Left lung (tissue), 10 donors: ENCODE measurements around the gene RABL3. TPM values are rescaled to one million over a fixed set of nuclear protein-coding genes. Genes with fewer than 3 reads are reported as not detected.

Experiments used
- ATAC-seq: fragments of 200-7000 bp; cut with Tn5 transposase; one replicate; pipeline ENCODE4 v1.9.1; 2020; ENCODE audit warnings: moderate library complexity
- DNase-seq, 4 donors: peaks; one replicate each; pipeline ENCODE4 v3.0.0-alpha.2; 2013 to 2020
- H3K27ac ChIP-seq, 2 donors: fragments of 200-600 bp; sonication (generic) in 1 of 2; one replicate each; pipeline versions ENCODE4 v1.5.0 to v1.8.0; 2020 to 2021
- H3K27me3 ChIP-seq, 2 donors: fragments of 200-600 bp; sonication (generic) in 1 of 2; one replicate each; pipeline versions ENCODE4 v1.5.0 to v1.8.0; 2020 to 2021
- H3K36me3 ChIP-seq, 2 donors: fragments of 200-600 bp; sonication (generic) in 1 of 2; one replicate each; pipeline versions ENCODE4 v1.5.0 to v1.8.0; 2020 to 2021
- H3K4me1 ChIP-seq, 2 donors: fragments of 200-600 bp; one replicate each; pipeline ENCODE4 v1.8.0; 2021
- H3K4me3 ChIP-seq, 2 donors: fragments of 200-600 bp; sonication (generic) in 1 of 2; one replicate each; pipeline versions ENCODE4 v1.5.0 to v1.8.0; 2020 to 2021; ENCODE audit warnings: mild to moderate bottlenecking in 1 of 2
- H3K9me3 ChIP-seq, 2 donors: fragments of 200-600 bp; sonication (generic) in 1 of 2; one replicate each; pipeline versions ENCODE4 v1.5.0 to v1.8.0; 2020 to 2021
- intact Hi-C, 2 donors: fragments of 100-400 bp; cut with DNase I; formaldehyde crosslinking; loops; one replicate each; pipeline versions ENCODE4 v1.11.2 to v1.14.2; 2022
- polyA plus RNA-seq, 6 donors: library from polyadenylated mRNA; unstranded; fragments of 120-200 nt; gene quantifications; one replicate each; pipeline ENCODE4 v1.2.1, GENCODE V29; 2013; ENCODE audit not compliant: insufficient read length in 6 of 6
- total RNA-seq, 2 donors: library from RNA; stranded (reverse); fragmentation: NEBNext Ultra II Directional; extraction: Animal tissue kit (Norgen Biotek cat#: 25700); gene quantifications; one replicate each; pipeline ENCODE4 v1.2.1, GENCODE V29; 2021
- TF ChIP-seq, protein P1 (sequence below), 2 donors: fragments of 200-600 bp; sonication (generic) in 1 of 2; IDR thresholded peaks; one replicate each; pipeline versions ENCODE4 v1.5.0 to v1.8.0; 2021; ENCODE audit warnings: antibody characterized with exemption in 2 of 2
- donor health status: DM: no; HTN: yes; CAD: no.
- donor health status: DM: no; HTN: no; CAD: no.

RABL3 gene
- total and polyA plus RNA-seq, 8 donors: 19.0 to 29.2 (median 24.1) TPM

DNA sequence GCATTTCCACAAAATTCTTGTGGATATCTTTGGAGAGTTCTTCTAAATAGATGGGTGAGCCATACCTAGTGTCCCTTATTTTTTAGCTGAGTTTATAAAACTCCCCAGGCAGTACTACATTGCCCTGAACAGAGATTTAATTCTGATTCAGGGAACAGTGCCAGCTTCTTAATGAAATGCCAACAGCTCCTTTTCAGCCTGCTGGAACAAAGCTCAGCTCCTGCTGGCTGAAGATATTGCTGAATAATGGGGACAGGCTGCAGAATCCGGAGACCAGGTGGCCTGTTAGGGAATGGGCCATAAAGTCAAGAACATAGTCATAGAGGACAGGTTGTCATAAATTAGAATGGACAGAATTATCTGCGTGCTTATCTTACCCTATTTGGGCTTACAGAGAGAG lies 69.2 kb downstream of the RABL3 start:
- no peaks in the 10 kb centered on the region for H3K9me3 ChIP-seq
- H3K27ac ChIP-seq: no peak overlapping the region
- peaks cover 3 to 4% of the 10 kb centered on the region in 2 donors for H3K4me1 ChIP-seq
- H3K36me3 ChIP-seq: no peaks in the 10 kb centered on the region
- no peak for ATAC-seq
- DNase-seq: no peak
- TF ChIP-seq, protein P1, sequence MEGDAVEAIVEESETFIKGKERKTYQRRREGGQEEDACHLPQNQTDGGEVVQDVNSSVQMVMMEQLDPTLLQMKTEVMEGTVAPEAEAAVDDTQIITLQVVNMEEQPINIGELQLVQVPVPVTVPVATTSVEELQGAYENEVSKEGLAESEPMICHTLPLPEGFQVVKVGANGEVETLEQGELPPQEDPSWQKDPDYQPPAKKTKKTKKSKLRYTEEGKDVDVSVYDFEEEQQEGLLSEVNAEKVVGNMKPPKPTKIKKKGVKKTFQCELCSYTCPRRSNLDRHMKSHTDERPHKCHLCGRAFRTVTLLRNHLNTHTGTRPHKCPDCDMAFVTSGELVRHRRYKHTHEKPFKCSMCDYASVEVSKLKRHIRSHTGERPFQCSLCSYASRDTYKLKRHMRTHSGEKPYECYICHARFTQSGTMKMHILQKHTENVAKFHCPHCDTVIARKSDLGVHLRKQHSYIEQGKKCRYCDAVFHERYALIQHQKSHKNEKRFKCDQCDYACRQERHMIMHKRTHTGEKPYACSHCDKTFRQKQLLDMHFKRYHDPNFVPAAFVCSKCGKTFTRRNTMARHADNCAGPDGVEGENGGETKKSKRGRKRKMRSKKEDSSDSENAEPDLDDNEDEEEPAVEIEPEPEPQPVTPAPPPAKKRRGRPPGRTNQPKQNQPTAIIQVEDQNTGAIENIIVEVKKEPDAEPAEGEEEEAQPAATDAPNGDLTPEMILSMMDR (IDR thresholded peaks at IDR 0.05): no peak
- no peak overlapping the region for H3K4me3 ChIP-seq
- H3K27me3 ChIP-seq: no peaks in the 10 kb centered on the region
- intact Hi-C loops: no loop called here

DNA sequence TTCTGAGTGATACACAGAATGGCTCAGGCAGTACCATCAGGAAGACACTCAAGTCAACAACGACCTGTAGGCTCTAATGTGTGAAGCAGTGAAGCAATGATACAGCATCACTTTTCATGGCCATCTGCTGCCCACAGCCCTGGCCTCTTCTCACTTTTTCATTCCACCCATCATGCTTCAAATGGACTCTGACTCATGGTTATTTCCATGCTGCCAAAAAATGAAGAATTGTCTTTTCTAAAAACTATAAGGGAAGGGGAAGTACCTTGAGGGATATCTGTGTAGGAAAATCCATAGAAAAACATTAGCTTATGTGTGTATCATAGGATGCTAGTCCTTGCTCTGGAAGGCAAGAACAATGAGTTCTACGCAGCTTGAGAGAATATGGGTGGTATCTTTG lies 71.7 kb downstream of the RABL3 start:
- H3K36me3 ChIP-seq: no peaks in the 10 kb centered on the region
- H3K4me1 ChIP-seq: no peaks in the 10 kb centered on the region
- intact Hi-C loops: no loop called here
- DNase-seq: no peak
- H3K27ac ChIP-seq: no peak overlapping the region
- ATAC-seq: no peak
- TF ChIP-seq, protein P1 (IDR thresholded peaks at IDR 0.05): no peak
- no peaks in the 10 kb centered on the region for H3K9me3 ChIP-seq
- H3K4me3 ChIP-seq: no peak overlapping the region
- no peaks in the 10 kb centered on the region for H3K27me3 ChIP-seq

DNA sequence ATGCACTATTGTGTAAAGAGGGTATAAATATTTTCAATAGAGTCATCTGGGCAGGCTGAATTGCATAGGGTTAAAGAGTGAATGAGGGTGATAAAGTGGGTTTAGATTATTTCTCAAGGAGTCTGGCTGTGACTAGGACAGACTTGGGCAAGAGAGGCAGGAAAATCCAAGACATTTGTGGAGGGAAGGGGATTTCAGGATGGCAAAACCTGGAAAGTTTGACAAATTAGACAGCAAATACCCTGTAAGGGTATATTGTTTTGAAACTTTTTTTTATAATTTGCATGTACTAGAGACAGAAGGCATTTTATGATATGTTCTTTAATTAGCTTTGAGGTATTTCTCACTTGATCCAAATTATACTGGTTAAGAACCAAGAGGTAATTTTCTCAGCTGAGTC lies 77.4 kb downstream of the RABL3 start:
- H3K9me3 ChIP-seq: no peaks in the 10 kb centered on the region
- ATAC-seq (no peak), DNase-seq (no peak)
- no peaks in the 10 kb centered on the region for H3K4me1 ChIP-seq
- H3K27me3 ChIP-seq: no peaks in the 10 kb centered on the region
- no peaks in the 10 kb centered on the region for H3K36me3 ChIP-seq
- no peak overlapping the region for H3K27ac ChIP-seq
- no peak overlapping the region for H3K4me3 ChIP-seq
- intact Hi-C loops: no loop called here
- TF ChIP-seq, protein P1 (IDR thresholded peaks at IDR 0.05): no peak

DNA sequence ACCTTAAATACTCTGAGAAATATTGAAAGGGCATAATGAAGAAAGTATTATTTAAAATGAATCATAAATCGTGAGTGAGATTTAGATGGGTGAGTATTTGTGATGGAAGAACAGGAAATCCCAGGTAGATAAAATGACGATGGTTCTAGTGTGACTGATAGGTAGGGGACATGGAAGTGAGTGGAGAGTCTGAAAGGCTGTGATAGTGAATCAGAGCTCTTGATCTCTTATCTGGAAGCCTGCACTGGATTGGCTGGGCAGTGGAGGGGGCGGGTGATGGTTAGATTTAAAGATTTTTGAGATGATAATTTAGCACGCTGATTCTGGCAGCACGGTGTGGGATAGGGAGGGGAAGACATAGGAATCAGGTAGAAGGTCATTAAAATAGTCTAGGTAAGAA lies 80.4 kb downstream of the RABL3 start:
- H3K36me3 ChIP-seq: no peaks in the 10 kb centered on the region
- no peaks in the 10 kb centered on the region for H3K9me3 ChIP-seq
- no peak for ATAC-seq
- intact Hi-C loops: no loop called here
- TF ChIP-seq, protein P1 (IDR thresholded peaks at IDR 0.05): no peak
- H3K4me1 ChIP-seq: no peaks in the 10 kb centered on the region
- no peak for DNase-seq
- no peak overlapping the region for H3K27ac ChIP-seq
- no peak overlapping the region for H3K4me3 ChIP-seq
- no peaks in the 10 kb centered on the region for H3K27me3 ChIP-seq

DNA sequence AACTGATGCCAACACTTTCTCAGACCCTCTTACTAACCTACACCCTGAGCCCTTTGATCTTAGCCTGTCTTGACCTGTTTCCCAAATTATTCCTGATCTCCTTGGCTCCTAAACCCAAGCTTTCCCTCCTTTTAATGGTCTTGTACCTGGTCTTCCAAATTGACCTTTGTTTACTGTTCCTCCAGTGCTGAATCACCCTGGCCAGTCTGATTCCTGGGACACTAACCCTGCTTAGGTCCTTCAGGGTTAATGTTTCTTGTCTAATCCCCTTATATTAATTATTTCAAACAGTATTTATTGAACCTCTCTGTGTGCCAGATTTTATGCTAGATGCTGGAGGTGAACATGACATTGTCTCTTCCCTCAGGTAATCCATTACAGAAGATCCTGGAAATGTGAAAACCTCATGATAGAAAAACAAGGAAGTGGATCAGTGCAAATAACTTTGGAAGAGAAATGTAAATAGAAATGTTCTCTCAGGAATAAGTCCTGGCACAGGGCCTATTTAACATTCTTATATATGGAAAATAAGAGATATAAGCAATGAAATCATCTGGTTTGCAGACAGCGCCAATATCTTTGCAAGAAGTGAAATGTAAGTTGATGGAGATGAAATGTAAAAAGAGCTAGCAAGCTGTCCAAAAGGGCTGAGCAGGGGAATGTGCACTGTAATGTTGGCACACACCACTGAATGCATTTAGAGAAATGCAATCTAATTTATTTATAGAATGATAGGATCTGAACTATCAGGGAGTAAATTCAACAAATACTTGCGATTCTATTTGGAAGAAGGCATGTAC lies 81.0 kb downstream of the RABL3 start:
- Histone ChIP-seq H3K9me3 (no peaks in the 10 kb centered on the region), H3K4me1 (no peaks in the 10 kb centered on the region), H3K4me3 (no peak overlapping the region), H3K27ac (no peak overlapping the region), H3K36me3 (no peaks in the 10 kb centered on the region), H3K27me3 (no peaks in the 10 kb centered on the region)
- ATAC-seq (no peak), DNase-seq (peak in 1 of 4 donors; percentile 9)
- TF ChIP-seq, protein P1 (IDR thresholded peaks at IDR 0.05): no peak
- intact Hi-C loops: no loop called here
